Myocyte (in vitro differentiated cells): Measurements from ENCODE around the gene FPR3. TPM values are rescaled to one million over a fixed set of nuclear protein-coding genes. Genes with fewer than 3 reads are reported as not detected.
"Not testable (repeated sequence)": the region's sequence is repeated elsewhere in the genome, so short reads cannot be mapped to it uniquely, and the experiment has no call there.

Experiments
- DNase-seq: peaks from one replicate; pipeline ENCODE4 v3.0.0-alpha.2; 2012; ENCODE audit warnings: low read depth
- polyA plus RNA-seq: library from polyadenylated mRNA; unstranded; fragments of >200 nt; gene quantifications from one replicate; pipeline ENCODE4 v1.2.1, GENCODE V29; 2012; ENCODE audit warnings: missing spikeins
- total RNA-seq: library from RNA; depleted of rRNA; stranded (reverse); fragments of >200 nt; gene quantifications from 2 replicates; pipeline ENCODE4 v1.2.3, GENCODE V29; 2014

FPR3 gene, protein sequence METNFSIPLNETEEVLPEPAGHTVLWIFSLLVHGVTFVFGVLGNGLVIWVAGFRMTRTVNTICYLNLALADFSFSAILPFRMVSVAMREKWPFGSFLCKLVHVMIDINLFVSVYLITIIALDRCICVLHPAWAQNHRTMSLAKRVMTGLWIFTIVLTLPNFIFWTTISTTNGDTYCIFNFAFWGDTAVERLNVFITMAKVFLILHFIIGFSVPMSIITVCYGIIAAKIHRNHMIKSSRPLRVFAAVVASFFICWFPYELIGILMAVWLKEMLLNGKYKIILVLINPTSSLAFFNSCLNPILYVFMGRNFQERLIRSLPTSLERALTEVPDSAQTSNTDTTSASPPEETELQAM
- not detected in 2 replicates for total RNA-seq
- polyA plus RNA-seq, result 0.26 TPM

DNA sequence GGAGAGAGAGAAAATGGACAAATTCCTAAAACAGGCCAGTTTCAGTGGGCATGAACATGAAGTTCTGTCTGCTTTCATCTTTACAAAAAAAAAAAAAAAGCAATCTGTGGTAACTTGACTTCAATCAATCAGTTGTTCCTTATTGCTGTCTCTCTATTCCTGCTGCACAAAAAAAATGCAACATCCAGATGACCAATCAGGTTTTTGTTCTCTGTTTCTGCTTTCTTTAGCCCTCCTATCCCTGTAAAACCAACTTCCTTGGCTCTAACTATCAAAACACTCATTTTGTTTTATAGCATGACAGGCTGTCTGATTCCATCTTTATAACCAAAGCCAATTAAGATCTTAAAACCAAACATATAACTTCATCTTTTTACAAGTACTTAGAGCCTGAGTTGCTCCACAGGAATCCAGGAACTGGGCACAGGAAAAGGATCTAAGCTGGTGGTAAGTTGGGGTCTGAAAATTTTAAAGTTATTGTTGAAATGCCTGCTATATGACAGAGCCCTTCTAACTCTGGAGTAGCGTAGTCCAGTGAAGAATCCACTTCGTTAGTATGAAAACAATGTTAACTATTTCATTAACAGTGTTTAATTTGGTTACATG lies at the start of gene FPR3:
Gene FPR3 (plus strand): TSS at position 273 of the 606 bp plus-strand sequence. CDS start 28,592 bp downstream, outside the sequence.
- no peak for DNase-seq

DNA sequence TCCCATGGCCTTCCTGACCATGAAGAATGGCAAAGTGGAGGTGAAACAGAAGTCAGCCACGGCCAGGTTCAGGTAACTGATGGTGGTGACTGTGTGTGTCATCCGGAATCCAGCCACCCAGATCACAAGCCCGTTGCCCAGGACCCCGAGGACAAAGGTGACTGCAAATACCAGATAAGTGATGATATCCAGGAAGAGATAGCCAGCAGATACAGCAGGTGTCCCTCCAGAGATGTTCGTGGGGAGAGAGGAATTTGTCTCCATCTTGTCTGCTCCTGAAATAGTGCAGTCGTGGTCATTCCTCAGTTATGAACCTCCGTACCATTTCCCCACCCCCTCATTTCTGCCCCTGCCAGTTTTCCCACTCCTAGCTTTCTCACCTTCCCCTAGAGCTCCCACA lies 48.2 kb upstream of the FPR3 start:
- DNase-seq, result no peak

DNA sequence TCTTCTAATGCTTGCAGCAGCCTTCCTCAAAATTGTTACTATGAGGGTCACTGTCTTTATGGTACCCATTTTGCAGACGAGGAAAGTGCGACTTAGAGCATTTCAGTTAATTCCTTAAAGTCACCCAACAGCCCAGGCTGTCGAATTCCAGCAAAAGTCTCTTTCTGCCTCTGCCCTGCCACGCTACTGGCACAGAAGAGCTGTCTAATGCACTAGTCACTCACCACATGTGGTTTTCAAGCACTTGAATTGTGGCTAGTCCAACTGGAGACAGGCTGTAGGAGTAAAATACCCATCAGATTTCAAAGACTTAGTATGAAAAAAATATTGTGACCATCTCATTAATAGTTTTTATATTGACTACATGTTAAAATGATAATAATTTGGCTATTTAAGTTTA lies 45.0 kb upstream of the FPR3 start:
- peak; percentile 86 for DNase-seq

DNA sequence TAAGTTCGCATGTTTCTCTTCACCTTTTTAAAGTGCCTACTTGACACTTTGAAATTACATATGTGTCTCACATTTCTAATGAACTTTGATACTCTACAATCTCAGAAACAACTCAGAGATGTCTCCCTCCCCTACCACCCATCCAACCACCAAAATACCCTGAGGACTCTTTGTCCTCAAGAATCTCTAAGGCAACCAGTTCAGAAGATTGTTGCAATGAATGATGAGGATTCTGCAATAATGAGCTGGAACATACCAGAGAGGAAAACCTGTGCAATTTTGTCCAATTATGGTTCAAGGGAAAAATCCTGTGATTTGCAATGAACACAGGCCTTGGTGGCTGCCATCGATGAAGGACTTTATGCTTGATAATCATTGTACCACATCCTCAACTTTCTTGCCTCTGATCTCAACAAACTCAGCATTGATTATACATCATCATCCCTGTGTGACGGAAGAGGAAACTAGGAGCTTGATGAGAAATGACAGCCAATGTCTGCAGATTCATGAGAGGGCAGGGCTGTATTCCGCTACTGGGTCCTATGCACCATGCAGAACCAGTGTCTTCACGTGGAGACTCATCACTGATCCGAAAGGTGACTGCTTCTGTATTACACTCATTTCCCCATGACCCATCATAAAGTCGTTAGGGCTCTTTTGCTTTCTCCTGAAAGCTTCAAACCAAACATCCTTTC lies 44.4 kb upstream of the FPR3 start:
- peak; percentile 42 for DNase-seq

DNA sequence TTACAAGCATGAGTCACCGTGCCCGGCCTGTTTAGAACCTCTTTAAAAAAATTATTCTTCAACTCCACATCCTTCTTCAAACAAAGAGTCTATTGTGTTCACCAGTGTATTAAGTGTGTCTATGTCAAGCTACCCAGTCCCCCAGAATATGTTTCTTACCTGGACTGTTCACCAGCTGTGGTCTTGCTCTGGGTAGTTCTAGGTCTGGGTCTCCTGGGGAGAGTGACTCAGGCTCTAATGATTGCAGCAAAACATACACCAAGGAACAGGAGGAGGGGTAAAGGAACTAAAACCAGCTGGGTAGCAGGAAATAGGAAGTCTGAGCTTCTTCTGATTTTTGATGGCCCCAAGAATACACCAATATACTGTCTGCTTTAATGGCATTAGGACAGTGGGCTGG lies 43.3 kb upstream of the FPR3 start, which contains the start of gene FPR1:
Gene FPR1 (minus strand): TSS at position 224 of the 400 bp plus-strand sequence. CDS start 4,884 bp downstream, outside the sequence.
- DNase-seq, result peak; percentile 34

DNA sequence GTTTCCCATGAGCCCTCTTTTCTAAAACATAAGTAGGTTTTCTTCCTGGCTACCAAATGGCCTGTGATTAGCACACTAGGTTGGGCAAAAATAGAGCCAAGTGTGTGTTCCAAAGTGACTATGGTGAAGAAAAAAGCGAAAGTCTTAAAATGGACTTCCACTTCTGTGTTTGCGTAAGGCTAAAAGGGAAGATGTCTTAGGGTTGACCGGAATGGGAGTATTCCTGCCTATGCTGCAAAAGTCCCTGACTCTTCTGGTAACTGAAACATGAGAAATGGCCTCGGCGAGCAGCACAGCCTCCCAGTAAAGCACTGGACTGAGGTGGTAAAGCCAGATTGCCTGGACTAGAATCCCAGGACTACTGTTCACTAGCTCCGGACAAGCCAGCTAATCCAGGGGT lies 40.8 kb upstream of the FPR3 start:
- DNase-seq, result no peak

- DNase-seq, result no peak
Observed at GRCh38 chr19:51754770-51755169, 40.2 kb upstream of the FPR3 start.

- DNase-seq, result no peak
Observed at GRCh38 chr19:51755571-51755970, 39.4 kb upstream of the FPR3 start.

- DNase-seq, result no peak
Observed at GRCh38 chr19:51760697-51761356, 34.1 kb upstream of the FPR3 start, which contains the start of gene FPR2. TSS of gene FPR2 (plus strand) at chr19:51761180. CDS start at chr19:51768659, 7,479 bp downstream.

- no peak for DNase-seq
Observed at GRCh38 chr19:51761696-51762095, 33.3 kb upstream of the FPR3 start.

DNA sequence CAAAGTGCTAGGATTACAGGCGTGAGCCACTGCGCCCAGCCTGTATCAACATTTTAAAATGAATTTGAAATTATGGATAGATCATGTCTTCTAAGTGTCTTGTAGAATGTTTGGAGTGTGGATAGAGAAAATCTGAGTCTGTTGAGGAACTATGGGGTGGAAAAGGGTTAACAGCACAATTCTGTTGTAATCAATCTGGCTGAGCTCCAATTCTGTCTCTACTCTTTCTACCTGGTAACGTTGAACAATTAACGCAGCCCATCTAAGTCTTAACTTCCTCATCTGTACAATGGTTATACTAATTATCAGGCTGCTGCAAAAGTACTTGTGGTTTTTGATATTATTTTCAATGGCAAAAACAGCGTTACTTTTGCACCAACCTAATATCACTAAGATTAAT lies 29.9 kb upstream of the FPR3 start:
- no peak for DNase-seq

DNA sequence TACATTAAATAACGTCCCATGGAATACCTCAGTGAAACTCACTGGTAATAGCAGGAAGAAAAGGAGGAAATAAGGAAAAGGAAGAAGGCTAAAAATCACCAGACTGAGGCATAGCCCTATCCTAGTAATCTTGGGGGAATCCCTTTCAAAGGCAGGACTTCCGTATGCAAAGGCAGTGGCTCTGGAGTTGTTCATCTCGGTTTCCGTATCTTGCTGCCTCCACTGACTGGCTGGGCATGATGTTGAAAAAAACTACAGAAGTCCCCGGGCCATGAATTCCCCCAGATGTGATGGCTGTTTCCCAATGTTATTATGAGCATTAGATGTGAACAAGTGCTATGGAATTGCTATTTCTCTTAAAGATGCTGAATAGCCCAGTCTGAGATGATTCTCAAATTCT lies 28.5 kb upstream of the FPR3 start:
- no peak for DNase-seq

GRCh38 chr19:51771376-51772130 lies 23.4 kb upstream of the FPR3 start:
- no peak for DNase-seq

GRCh38 chr19:51772977-51773376 lies 22.0 kb upstream of the FPR3 start:
- DNase-seq, result no peak

- not testable (repeated sequence) for DNase-seq
Observed at GRCh38 chr19:51776561-51776960, 18.4 kb upstream of the FPR3 start.

- DNase-seq, result peak; percentile 89
Observed at GRCh38 chr19:51777570-51778462, 17.1 kb upstream of the FPR3 start.

DNA sequence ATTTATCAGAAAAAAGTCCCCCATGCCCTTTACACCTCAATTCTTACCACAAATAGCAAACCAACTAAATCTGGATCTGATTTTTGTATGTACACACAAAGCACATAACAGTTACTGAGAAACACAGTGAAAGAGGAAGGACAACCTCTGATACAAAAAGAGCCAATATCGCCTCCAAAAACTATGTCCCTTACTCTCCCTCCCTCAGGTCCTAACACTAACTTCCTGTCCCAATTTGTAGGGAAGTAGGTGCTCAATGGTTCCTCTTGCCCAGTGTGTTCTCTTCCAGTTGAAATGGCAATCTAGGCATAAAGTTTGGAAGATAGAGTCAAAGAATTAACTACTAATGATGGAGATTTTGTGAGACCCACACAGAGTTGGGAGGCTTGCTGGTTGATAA lies 15.8 kb upstream of the FPR3 start:
- DNase-seq, result no peak

DNA sequence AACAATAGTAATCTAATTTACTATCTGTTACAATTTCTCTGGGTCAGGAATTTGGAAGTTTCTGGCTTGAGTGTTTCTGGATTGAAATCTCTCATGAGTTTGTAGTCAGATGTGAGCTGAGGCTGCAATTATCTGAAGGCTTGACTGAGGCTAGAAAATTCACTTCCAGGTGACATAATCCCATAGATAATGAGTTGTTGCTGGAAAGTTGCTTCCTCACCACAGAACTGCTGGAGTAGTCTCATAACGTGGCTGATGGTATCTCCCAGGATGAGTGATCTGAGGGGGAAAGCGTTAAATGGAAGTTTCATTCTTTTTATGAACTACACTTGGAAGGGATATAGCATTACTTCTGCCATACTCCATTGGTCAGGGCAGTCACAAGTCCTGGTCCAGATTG lies 15.3 kb upstream of the FPR3 start:
- no peak for DNase-seq

DNA sequence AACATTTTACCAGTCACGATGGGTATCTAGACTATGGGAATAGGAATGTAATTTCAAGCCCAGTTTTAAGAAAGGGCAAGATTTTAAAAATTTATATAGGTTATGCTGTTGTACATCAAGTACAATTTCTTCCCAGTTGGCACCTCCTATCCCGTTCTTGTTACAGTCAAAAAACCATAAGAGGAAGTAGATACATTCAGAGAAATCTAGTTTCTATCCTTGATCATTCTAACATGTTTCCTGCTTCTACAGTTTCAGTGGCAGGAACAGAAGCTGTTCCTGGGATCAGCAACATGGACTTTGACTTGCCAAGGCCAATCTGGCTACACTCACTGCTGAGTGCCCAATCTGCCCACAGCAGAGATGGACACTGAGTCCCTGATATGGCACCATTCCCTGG lies 14.7 kb upstream of the FPR3 start:
- DNase-seq, result no peak

GRCh38 chr19:51781999-51782398 lies 13.0 kb upstream of the FPR3 start:
- DNase-seq, result no peak
